ENCODE data around the gene PAGE1. TPM values are rescaled to one million over a fixed set of nuclear protein-coding genes. Genes with fewer than 3 reads are reported as not detected.

PAGE1 gene
- polyA plus RNA-seq, 1 donor, result not detected

Other genes starting within 250 kb of the PAGE1 start
- gene GAGE12C, start 163.8 kb downstream of the PAGE1 start, polyA plus RNA-seq, result not detected
- not detected for gene GAGE12D, start 154.3 kb downstream of the PAGE1 start, polyA plus RNA-seq
- not detected for gene GAGE12E, start 144.7 kb downstream of the PAGE1 start, polyA plus RNA-seq
- gene GAGE12F, start 135.1 kb downstream of the PAGE1 start, polyA plus RNA-seq, result not detected
- not detected for gene GAGE12G, start 125.6 kb downstream of the PAGE1 start, polyA plus RNA-seq
- not detected for gene GAGE12H, start 116.0 kb downstream of the PAGE1 start, polyA plus RNA-seq
- gene GAGE2A, start 106.5 kb downstream of the PAGE1 start, polyA plus RNA-seq, result not detected
- not detected for gene GAGE1, start 97.0 kb downstream of the PAGE1 start, polyA plus RNA-seq
- gene PAGE4, start 133.3 kb upstream of the PAGE1 start, polyA plus RNA-seq, result not detected
- 6.5 TPM for gene USP27X, start 183.5 kb upstream of the PAGE1 start, polyA plus RNA-seq
- 40.8 TPM for gene CLCN5, start 226.6 kb upstream of the PAGE1 start, polyA plus RNA-seq

Measured in large intestine (tissue), 1 donor.